NB4 (cell line): ENCODE measurements around the gene TAOK1.
"Not testable (repeated sequence)": the region's sequence is repeated elsewhere in the genome, so short reads cannot be mapped to it uniquely, and the experiment has no call there.

Experiments
- DNase-seq: peaks from one replicate; pipeline ENCODE4 v3.0.0; 2010; ENCODE audit warnings: low read depth
- H3K4me3 ChIP-seq: one replicate; pipeline ENCODE4 v1.5.1; 2011; ENCODE audit warnings: mild to moderate bottlenecking, low read depth, low read length, moderate library complexity
- MYC ChIP-seq: IDR thresholded peaks from 2 replicates; pipeline ENCODE4 v1.6.1; 2011; ENCODE audit warnings: low read depth, low read length
- POLR2A ChIP-seq: IDR thresholded peaks from 2 replicates; pipeline ENCODE4 v1.6.1; 2011; ENCODE audit warnings: mild to moderate bottlenecking; ENCODE audit not compliant: insufficient read length; ENCODE audit errors: extremely low read depth
- TF ChIP-seq, protein P1 (sequence below): IDR thresholded peaks from 2 replicates; pipeline ENCODE4 v1.6.1; 2011; ENCODE audit warnings: low read depth, low read length
- TF ChIP-seq, protein P2 (sequence below): IDR thresholded peaks from one replicate; pipeline ENCODE4 v1.5.1; 2012; ENCODE audit warnings: low read depth, low read length

TAOK1 gene

DNA sequence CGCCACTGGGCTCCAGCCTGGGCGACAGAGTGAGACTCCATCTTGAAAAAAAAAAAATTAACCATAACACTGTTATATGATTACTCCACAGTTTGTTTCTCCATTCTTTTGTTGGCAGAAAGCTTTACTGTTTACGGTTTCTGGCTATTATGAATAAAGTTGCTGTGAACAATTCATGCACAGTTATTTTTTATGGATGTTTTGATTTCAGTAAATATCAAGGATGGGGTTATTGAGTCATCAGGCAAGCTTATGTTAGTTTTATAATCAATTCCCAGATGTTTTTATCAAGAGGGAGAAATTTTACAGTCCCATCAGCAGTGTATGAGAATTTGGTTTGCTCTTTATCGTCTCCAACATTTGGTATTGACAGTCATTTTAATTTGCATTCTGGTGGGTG is 67.9 kb downstream of the TAOK1 start:
- no peak overlapping the region for H3K4me3 ChIP-seq
- no peak for DNase-seq
- TF ChIP-seq MYC, result no peak
- TF ChIP-seq, protein P1, sequence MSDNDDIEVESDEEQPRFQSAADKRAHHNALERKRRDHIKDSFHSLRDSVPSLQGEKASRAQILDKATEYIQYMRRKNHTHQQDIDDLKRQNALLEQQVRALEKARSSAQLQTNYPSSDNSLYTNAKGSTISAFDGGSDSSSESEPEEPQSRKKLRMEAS, result no peak
- no peak for TF ChIP-seq POLR2A
- TF ChIP-seq, protein P2, sequence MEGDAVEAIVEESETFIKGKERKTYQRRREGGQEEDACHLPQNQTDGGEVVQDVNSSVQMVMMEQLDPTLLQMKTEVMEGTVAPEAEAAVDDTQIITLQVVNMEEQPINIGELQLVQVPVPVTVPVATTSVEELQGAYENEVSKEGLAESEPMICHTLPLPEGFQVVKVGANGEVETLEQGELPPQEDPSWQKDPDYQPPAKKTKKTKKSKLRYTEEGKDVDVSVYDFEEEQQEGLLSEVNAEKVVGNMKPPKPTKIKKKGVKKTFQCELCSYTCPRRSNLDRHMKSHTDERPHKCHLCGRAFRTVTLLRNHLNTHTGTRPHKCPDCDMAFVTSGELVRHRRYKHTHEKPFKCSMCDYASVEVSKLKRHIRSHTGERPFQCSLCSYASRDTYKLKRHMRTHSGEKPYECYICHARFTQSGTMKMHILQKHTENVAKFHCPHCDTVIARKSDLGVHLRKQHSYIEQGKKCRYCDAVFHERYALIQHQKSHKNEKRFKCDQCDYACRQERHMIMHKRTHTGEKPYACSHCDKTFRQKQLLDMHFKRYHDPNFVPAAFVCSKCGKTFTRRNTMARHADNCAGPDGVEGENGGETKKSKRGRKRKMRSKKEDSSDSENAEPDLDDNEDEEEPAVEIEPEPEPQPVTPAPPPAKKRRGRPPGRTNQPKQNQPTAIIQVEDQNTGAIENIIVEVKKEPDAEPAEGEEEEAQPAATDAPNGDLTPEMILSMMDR, result no peak

DNA sequence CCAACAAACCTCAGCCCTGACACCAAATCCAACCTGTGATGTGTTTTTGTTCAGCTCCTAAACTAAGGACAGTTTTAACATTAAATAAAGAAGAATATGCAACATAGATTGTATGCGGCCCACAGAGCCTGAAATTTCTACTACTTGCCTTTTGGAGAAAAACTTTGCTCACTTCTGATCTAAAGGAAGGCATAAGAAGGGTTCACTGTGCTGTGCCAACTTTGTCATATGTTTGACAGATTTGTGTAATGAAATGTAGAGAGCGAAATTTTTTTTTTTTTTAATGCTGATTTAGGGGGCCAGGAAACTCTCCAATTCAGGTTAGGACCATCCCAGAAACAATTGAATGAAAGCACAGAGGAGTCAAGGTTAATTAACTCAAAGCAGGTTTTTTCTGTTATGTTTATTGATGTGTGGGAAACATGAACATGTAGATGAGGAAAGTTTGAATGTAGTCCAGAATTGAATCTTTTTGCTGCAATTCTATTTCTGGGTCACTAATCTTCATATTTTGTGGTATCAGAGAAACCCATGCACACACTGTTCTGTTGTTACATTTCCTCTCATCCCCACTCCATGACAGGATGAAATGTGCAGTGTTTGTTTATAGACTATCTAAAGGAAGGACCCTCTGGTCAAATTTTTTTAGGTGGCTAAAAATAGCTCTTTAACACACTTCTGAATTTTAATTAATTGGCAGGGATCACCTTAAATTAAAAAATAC is 71.5 kb downstream of the TAOK1 start:
- TF ChIP-seq, protein P1, result no peak
- TF ChIP-seq POLR2A, result no peak
- no peak for TF ChIP-seq MYC
- TF ChIP-seq, protein P2, result no peak
- no peak for DNase-seq
- H3K4me3 ChIP-seq, result no peak overlapping the region

DNA sequence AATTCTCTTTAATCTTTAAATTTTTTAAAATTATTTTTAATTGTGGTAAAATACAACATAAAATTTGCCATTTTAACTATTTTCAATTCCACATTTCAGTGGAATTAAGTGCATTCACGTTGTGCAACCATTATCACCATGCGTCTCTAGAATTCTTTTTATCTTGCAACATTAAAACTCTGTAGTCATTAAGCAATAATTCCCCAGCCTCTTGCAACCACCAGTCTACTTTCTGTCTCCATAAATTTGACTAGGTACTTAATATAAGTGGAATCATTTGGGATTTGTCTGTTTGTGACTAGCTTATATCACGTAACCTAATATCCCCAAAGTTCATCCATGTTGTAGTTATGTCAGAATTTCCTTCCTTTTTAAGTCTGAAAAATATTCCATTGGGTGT is 79.1 kb downstream of the TAOK1 start:
- DNase-seq, result peak; percentile 11
- TF ChIP-seq, protein P1, result no peak
- TF ChIP-seq, protein P2, result no peak
- TF ChIP-seq POLR2A, result no peak
- TF ChIP-seq MYC, result no peak
- no peak overlapping the region for H3K4me3 ChIP-seq

DNA sequence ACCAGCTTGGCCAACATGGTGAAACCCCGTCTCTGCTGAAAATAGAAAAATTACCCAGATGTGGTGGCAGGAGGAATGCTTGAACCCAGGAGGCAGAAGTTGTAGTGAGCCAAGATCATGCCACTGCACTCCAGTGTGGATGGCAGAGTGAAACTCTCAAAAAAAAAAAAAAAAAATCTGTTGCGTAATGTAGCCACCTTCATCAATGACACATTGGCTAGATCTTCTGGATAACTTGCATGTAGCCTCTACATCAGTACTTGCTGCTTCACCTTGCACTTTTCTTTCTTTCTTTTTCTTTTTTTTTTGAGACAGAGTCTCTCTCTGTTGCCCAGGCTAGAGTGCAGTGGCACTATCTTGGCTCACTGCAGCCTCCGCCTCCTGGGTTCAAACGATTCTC is 83.3 kb downstream of the TAOK1 start:
- H3K4me3 ChIP-seq, DNase-seq: not testable (repeated sequence)

DNA sequence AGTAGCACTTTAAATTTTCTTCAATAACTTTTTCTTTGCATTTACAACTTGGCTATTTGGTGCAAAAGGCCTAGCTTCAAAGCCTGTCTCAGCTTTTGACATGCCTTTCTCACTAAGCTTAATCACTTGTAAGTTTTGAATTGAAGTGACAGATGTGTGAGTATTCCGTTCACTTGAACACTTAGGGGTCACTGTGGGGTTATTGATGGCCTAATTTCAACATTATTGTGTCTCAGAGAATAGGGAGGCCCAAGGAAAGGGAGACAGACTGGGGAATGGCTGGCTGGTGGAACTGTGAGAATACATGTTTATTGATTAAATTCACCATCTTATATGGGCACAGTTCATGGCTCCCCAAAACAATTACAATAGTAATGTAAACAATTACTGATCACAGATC is 84.1 kb downstream of the TAOK1 start:
- no peak for DNase-seq
- no peak overlapping the region for H3K4me3 ChIP-seq
- no peak for TF ChIP-seq POLR2A
- TF ChIP-seq, protein P1, result no peak
- TF ChIP-seq, protein P2, result no peak
- no peak for TF ChIP-seq MYC

DNA sequence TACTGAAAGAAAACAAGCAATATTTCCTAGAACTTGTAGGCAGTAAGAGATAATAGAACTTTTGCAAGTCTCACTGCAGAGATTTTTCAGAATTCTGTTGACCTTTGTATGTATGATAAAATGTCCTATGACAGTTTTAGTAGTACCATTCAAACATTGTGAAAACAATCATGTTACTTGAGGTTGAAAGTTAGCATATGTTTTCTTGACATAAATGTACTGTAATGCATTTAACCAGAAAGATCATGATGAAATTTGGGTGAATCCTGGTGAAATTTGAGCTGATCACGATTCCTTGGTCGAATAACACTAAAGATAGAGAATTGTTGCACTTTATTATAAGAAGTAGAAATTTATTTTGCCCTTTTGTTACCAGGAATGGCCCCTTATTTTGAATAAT is 85.7 kb downstream of the TAOK1 start:
- no peak overlapping the region for H3K4me3 ChIP-seq
- TF ChIP-seq, protein P2, result no peak
- no peak for TF ChIP-seq POLR2A
- TF ChIP-seq, protein P1, result no peak
- TF ChIP-seq MYC, result no peak
- DNase-seq, result no peak

DNA sequence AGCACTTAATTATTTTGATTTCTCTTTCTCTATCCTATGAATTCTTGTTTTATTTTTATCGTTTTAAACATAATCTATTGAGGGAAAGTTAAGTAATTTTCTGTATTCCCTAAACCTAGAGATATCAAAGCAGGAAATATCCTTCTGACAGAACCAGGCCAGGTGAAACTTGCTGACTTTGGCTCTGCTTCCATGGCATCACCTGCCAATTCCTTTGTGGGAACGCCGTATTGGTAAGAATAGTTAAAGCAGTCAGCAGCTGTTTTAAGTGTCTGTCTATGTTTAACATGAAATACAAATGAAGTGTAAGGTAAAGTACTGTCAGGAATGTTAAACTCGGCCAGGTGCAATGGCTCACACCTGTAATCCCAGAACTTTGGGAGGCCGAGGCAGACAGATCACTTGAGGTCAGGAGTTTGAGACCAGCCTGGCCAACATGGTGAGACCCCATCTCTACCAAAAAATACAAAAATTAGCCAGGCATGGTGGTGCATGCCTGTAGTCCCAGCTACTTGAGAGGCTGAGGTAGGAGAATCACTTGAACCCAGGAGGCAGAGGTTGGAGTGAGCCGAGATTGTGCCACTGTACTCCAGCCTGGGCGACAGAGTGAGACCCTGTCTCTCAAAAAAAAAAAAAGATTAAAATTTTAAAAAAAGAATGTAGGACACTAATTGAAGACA is 90.2 kb downstream of the TAOK1 start:
- H3K4me3 ChIP-seq, DNase-seq: not testable (repeated sequence)
